Measurements from ENCODE around the gene VWF. TPM values are rescaled to one million over a fixed set of nuclear protein-coding genes. Genes with fewer than 3 reads are reported as not detected.

Gene VWF
- total and polyA plus RNA-seq, 9 donors, result 37.9 to 278 (median 107) TPM

GRCh38 chr12:6032726-6033125 is 91.7 kb downstream of the VWF start:
- TF ChIP-seq EP300 (IDR thresholded peaks at IDR 0.05) (no peak), POLR2A (IDR thresholded peaks at IDR 0.05) (no peak)
- TF ChIP-seq, protein P1, sequence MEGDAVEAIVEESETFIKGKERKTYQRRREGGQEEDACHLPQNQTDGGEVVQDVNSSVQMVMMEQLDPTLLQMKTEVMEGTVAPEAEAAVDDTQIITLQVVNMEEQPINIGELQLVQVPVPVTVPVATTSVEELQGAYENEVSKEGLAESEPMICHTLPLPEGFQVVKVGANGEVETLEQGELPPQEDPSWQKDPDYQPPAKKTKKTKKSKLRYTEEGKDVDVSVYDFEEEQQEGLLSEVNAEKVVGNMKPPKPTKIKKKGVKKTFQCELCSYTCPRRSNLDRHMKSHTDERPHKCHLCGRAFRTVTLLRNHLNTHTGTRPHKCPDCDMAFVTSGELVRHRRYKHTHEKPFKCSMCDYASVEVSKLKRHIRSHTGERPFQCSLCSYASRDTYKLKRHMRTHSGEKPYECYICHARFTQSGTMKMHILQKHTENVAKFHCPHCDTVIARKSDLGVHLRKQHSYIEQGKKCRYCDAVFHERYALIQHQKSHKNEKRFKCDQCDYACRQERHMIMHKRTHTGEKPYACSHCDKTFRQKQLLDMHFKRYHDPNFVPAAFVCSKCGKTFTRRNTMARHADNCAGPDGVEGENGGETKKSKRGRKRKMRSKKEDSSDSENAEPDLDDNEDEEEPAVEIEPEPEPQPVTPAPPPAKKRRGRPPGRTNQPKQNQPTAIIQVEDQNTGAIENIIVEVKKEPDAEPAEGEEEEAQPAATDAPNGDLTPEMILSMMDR (IDR thresholded peaks at IDR 0.05), result no peak
- WGBS, 3 donors, result 89 to 93% (median 93%) methylated on average over 8 of the region's 8 CpGs
- Histone ChIP-seq H3K4me1 (ENCODE audit: insufficient read depth) (no peaks in the 10 kb centered on the region), H3K27ac (no peak overlapping the region), H3K4me3 (no peak overlapping the region), H3K27me3 (no peaks in the 10 kb centered on the region), H3K9me3 (no peaks in the 10 kb centered on the region), H3K36me3 (no peaks in the 10 kb centered on the region)
- no peak for DNase-seq
- intact Hi-C loops (cut with DNase I), result loop anchor here in 1 of 4 donors (10.0 kb wide), 1 partner anchor 1178 kb away; no protein-coding TSS in a partner anchor

DNA sequence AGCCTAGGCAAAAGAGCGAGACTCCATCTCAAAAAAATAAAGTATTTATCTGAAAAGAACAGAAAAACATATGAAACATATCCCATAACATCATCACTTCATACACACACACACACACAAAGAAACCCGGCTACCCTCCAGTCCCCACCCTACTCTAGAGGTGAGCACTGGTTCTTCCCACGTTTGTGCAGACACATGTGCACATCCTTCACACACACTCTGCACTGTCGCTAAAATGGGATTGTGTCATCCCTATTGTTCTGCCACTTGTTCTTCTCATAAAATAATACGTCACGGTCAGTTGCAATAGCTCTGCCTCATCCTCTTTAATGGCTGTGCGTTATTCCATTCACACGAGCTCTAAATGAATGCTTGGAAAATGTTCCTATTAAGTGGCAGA is 93.5 kb downstream of the VWF start:
- TF ChIP-seq POLR2A (IDR thresholded peaks at IDR 0.05) (no peak), EP300 (IDR thresholded peaks at IDR 0.05) (no peak)
- TF ChIP-seq, protein P1 (IDR thresholded peaks at IDR 0.05), result no peak
- intact Hi-C loops (cut with DNase I), result loop anchor here in 1 of 4 donors (10.0 kb wide), 1 partner anchor 1176 kb away; no protein-coding TSS in a partner anchor
- no peak overlapping the region for H3K27ac ChIP-seq
- no peaks in the 10 kb centered on the region for H3K36me3 ChIP-seq
- DNase-seq, result no peak
- no peaks in the 10 kb centered on the region for H3K27me3 ChIP-seq
- H3K4me3 ChIP-seq, result no peak overlapping the region
- no peaks in the 10 kb centered on the region for H3K9me3 ChIP-seq
- 70 to 71% (median 70%) methylated on average over 8 of the region's 8 CpGs for WGBS, 3 donors
- no peaks in the 10 kb centered on the region for H3K4me1 ChIP-seq (ENCODE audit: insufficient read depth)

DNA sequence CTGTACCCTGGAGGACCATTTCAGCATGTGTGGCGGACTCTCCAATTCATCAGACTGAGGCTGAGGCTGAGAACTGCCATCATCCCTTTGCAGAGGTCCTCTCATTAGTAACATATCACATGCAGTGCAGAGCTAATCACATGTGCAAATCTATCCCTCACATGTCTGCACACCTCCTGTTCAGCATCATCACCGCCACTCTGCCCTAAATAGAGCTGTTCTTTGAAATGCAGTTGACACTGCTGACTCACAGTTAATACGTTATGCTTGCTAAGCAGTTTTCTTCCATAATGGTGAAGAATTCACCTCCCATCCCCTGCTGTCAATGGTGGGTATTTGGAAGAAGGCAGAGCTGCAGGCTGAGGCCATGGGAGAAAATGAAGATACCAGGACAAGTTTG is 94.4 kb downstream of the VWF start:
- no peaks in the 10 kb centered on the region for H3K36me3 ChIP-seq
- H3K4me3 ChIP-seq, result no peak overlapping the region
- no peaks in the 10 kb centered on the region for H3K4me1 ChIP-seq (ENCODE audit: insufficient read depth)
- no peaks in the 10 kb centered on the region for H3K9me3 ChIP-seq
- DNase-seq, result no peak
- 76 to 82% (median 80%) methylated on average over 3 of the region's 3 CpGs for WGBS, 3 donors
- intact Hi-C loops (cut with DNase I), result loop anchor here in 1 of 4 donors (10.0 kb wide), 1 partner anchor 1175 kb away; no protein-coding TSS in a partner anchor
- TF ChIP-seq EP300 (IDR thresholded peaks at IDR 0.05) (no peak), POLR2A (IDR thresholded peaks at IDR 0.05) (no peak)
- TF ChIP-seq, protein P1 (IDR thresholded peaks at IDR 0.05), result no peak
- no peaks in the 10 kb centered on the region for H3K27me3 ChIP-seq
- no peak overlapping the region for H3K27ac ChIP-seq

DNA sequence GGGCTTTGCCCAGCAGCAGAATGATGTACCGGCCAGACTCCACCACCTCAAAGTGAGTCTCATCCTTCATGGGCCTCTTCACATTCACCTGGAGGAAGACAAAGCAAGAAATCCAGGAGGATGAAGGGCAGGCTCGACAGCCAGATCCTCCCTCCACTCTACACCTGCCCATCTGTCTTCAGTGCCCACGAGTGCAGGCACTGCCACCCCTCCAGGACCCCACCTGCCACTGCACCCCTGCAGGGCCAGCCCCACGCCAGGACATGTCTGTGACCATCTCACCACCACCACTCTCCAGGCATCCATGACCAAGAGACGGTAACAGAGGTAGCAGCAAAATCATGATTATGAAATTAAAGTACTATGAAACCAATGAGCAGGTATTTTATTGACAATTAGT is 95.1 kb downstream of the VWF start:
- TF ChIP-seq POLR2A (IDR thresholded peaks at IDR 0.05), result no peak
- no peak for TF ChIP-seq EP300 (IDR thresholded peaks at IDR 0.05)
- TF ChIP-seq, protein P1 (IDR thresholded peaks at IDR 0.05), result no peak
- 70 to 87% (median 79%) methylated on average over 5 of the region's 5 CpGs for WGBS, 3 donors
- no peaks in the 10 kb centered on the region for H3K9me3 ChIP-seq
- no peaks in the 10 kb centered on the region for H3K36me3 ChIP-seq
- no peaks in the 10 kb centered on the region for H3K4me1 ChIP-seq (ENCODE audit: insufficient read depth)
- no peak overlapping the region for H3K4me3 ChIP-seq
- no peak for DNase-seq
- H3K27me3 ChIP-seq, result no peaks in the 10 kb centered on the region
- intact Hi-C loops (cut with DNase I), result no loop called here
- H3K27ac ChIP-seq, result no peak overlapping the region
